ENCODE data around the gene GABRB1.

Gene GABRB1

GRCh38 chr4:47187608-47188007 lies 156.2 kb downstream of the GABRB1 start:
- no peaks in the 10 kb centered on the region for H3K27me3 ChIP-seq (ENCODE audit: insufficient read depth, low read depth)
- H3K36me3 ChIP-seq (ENCODE audit: insufficient read depth), result no peaks in the 10 kb centered on the region
- no peak overlapping the region for H3K9ac ChIP-seq
- no peak overlapping the region for H3K4me2 ChIP-seq
- no peak overlapping the region for H2AFZ ChIP-seq (ENCODE audit: low read depth)
- no peak overlapping the region for H3K27ac ChIP-seq
- no peak overlapping the region for H3K4me3 ChIP-seq (IDR thresholded peaks at IDR 0.05; ENCODE audit: insufficient read depth, low read depth, low read length)
- no peaks in the 10 kb centered on the region for H3K79me2 ChIP-seq (ENCODE audit: insufficient read depth, low read depth)
- H4K20me1 ChIP-seq (ENCODE audit: insufficient read depth), result no peaks in the 10 kb centered on the region
- no peak for TF ChIP-seq CTCF (conservative IDR thresholded peaks at IDR 0.05; ENCODE audit: low read depth, low read length)
- no peaks in the 10 kb centered on the region for H3K4me1 ChIP-seq (ENCODE audit: low read depth, poor library complexity, severe bottlenecking)

GRCh38 chr4:47193179-47193578 lies 161.8 kb downstream of the GABRB1 start:
- H3K27ac ChIP-seq, result no peak overlapping the region
- no peaks in the 10 kb centered on the region for H3K4me1 ChIP-seq (ENCODE audit: low read depth, poor library complexity, severe bottlenecking)
- no peaks in the 10 kb centered on the region for H3K27me3 ChIP-seq (ENCODE audit: insufficient read depth, low read depth)
- H3K4me2 ChIP-seq, result no peak overlapping the region
- no peak overlapping the region for H2AFZ ChIP-seq (ENCODE audit: low read depth)
- no peak for TF ChIP-seq CTCF (conservative IDR thresholded peaks at IDR 0.05; ENCODE audit: low read depth, low read length)
- no peak overlapping the region for H3K4me3 ChIP-seq (IDR thresholded peaks at IDR 0.05; ENCODE audit: insufficient read depth, low read depth, low read length)
- no peaks in the 10 kb centered on the region for H3K79me2 ChIP-seq (ENCODE audit: insufficient read depth, low read depth)
- H3K9ac ChIP-seq, result no peak overlapping the region
- no peaks in the 10 kb centered on the region for H4K20me1 ChIP-seq (ENCODE audit: insufficient read depth)
- no peaks in the 10 kb centered on the region for H3K36me3 ChIP-seq (ENCODE audit: insufficient read depth)

- H2AFZ ChIP-seq (ENCODE audit: low read depth), result no peak overlapping the region
- H3K9ac ChIP-seq, result no peak overlapping the region
- no peak for TF ChIP-seq CTCF (conservative IDR thresholded peaks at IDR 0.05; ENCODE audit: low read depth, low read length)
- H3K36me3 ChIP-seq (ENCODE audit: insufficient read depth), result no peaks in the 10 kb centered on the region
- no peak overlapping the region for H3K27ac ChIP-seq
- no peaks in the 10 kb centered on the region for H3K27me3 ChIP-seq (ENCODE audit: insufficient read depth, low read depth)
- H4K20me1 ChIP-seq (ENCODE audit: insufficient read depth), result no peaks in the 10 kb centered on the region
- no peaks in the 10 kb centered on the region for H3K4me1 ChIP-seq (ENCODE audit: low read depth, poor library complexity, severe bottlenecking)
- no peaks in the 10 kb centered on the region for H3K79me2 ChIP-seq (ENCODE audit: insufficient read depth, low read depth)
- H3K4me3 ChIP-seq (IDR thresholded peaks at IDR 0.05; ENCODE audit: insufficient read depth, low read depth, low read length), result no peak overlapping the region
- no peak overlapping the region for H3K4me2 ChIP-seq
Measured at GRCh38 chr4:47194036-47194737, 162.8 kb downstream of the GABRB1 start.

- no peaks in the 10 kb centered on the region for H3K27me3 ChIP-seq (ENCODE audit: insufficient read depth, low read depth)
- H3K4me1 ChIP-seq (ENCODE audit: low read depth, poor library complexity, severe bottlenecking), result no peaks in the 10 kb centered on the region
- no peak overlapping the region for H3K27ac ChIP-seq
- H3K36me3 ChIP-seq (ENCODE audit: insufficient read depth), result no peaks in the 10 kb centered on the region
- no peaks in the 10 kb centered on the region for H4K20me1 ChIP-seq (ENCODE audit: insufficient read depth)
- no peak overlapping the region for H3K4me3 ChIP-seq (IDR thresholded peaks at IDR 0.05; ENCODE audit: insufficient read depth, low read depth, low read length)
- H3K9ac ChIP-seq, result no peak overlapping the region
- TF ChIP-seq CTCF (conservative IDR thresholded peaks at IDR 0.05; ENCODE audit: low read depth, low read length), result no peak
- no peaks in the 10 kb centered on the region for H3K79me2 ChIP-seq (ENCODE audit: insufficient read depth, low read depth)
- H3K4me2 ChIP-seq, result no peak overlapping the region
- no peak overlapping the region for H2AFZ ChIP-seq (ENCODE audit: low read depth)
Measured at GRCh38 chr4:47195706-47196105, 164.3 kb downstream of the GABRB1 start.
